ENCODE results near the gene MYO1D.

MYO1D gene

DNA sequence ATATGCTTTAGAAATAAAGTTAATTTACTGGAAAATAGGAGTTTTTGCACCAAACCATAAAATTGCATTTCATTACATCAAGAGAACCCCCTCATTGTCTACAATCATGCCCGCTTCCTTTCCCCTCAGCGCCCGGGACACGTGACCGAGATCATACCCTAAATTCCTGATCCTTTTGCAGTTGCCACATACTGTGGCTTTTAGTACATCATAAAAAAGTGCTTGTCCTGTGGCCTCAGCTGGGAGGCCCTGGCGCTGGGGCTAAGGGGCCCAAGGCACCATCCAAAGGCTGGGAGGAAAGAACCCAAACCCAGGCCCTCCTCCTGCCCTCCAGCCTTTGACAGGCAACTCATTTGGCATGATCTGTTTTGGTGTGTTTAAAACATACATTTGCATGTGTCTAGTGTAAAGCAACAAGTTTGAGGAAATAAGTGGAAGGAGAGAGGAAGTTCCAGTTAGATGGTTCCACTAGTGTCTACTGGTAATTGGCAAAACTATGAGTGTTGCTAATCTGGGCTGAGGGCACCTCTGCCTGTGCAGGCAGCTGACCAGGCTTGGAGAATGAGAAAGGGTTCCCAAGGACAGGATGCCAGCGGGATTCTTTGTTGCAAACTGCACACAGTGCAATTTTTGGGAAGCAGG is 384.2 kb downstream of the MYO1D start:
- no peak for DNase-seq (ENCODE audit: low read depth in 1 of 2, low spot score in 1 of 2)

DNA sequence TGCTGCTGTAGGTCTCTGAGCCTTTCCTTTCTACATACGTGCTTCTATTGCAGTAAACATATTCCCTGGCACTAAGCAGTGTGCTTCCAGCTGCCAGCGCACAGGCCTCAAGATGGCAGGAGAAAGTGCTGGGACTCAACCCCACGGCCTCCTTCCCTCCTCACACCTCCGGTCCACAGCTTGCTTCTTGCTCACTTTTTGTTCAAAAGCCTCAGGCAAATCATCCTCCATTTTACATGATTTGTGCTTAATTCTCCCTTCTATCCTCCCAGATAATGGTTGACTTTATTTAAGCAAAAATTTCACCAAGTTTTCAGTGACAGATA is 384.7 kb downstream of the MYO1D start:
- no peak for DNase-seq (ENCODE audit: low read depth in 1 of 2, low spot score in 1 of 2)

DNA sequence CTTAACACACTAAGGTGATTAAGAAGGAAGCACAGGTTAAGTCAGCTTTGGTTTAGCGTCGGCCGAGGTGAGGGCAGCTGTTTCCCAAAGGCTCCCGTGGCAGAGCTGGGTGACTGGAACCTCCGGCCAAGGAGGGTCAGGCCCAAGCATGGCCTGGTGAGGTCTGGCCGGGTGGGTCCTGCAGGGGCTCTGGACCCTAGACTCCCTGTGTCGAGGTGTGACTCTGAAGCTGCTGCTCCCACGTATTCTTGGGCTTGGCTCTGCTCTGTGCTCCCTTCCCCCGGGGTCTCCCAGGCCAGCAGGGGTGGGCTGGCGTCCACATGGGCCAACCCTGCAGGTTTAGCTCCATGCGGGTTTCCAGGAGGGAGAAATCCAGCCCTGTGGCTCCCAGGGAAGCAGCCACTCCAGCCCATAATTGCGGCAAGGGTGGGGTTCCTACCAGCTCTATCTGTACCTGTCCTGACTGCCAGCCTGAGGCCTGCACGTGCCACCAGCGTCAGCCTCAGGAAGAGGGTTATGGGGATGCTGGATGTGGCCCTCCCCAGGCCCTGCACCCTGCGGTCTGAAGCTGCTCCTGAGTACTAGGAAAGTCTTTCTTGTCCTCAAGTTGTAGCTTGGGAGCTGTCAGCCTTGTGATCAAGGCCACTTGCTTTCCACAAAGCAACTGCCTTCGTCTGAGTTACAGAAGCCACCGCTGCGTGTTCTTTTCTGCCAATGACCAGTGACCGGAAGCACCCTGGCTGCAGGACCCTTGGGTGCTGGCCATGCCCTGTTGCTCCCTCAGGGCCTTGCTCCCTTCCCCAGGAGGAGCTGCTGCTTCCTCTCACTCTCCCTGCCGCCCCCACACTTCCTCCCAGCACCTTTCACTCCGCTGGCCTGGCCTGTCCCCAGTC is 385.3 kb downstream of the MYO1D start:
- DNase-seq (ENCODE audit: low read depth in 1 of 2, low spot score in 1 of 2) = no peak

DNA sequence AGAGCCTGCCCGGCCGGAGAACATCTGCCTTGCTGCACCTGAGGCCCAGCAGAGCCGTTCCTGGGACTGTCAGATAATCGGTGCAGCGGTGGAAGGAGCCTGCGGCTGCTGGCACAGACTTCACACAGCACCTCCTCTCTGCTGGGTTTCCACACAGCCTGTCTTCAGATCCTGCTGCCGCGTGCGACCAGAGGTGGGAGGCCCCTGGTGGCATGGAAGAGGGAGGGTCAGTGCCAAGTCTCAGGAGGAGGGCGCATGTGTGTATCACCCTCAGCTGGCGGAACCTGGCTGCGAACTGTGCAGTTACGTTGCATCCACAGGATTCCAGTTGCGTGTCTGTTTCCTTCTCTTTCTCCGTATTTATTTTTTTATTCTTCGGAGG is 386.8 kb downstream of the MYO1D start:
- DNase-seq (ENCODE audit: low read depth in 1 of 2, low spot score in 1 of 2) = no peak

DNA sequence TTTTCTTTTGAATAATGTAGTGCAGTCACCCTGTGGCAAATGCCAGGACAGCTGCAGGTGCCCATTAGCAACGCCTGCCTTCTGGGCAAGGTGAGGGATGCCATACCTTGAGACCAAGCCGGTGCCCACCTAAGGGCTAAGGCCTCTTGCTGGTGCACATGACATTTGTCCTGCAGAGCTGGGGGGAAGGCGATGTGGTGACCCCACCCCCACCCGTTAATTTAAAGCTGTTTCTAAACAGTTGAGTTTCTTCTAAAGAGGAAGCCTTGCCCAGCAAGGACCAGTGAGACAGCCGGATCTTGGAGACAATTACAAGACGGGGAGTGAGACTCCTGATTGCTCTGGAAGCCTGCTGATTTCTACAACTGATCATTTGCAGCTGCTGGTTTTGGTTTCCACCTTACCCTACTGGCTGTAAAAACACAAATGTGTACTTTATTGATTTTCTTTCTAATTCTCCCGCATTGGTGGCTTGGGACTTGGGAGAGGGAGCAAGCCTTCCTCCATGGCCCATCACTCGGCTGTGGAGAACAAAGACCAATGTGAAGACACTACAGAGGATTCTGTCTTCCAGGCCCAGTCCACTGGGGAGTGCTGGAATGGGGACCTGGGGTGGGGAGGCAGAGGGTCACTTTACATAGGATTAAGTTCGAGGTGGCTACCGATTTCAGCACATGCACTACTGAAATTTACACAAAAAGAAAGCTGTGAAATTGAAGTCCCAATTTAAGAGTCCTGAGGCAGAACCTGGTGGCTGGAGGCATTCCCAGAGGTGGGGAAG is 387.4 kb downstream of the MYO1D start:
- no peak for DNase-seq (ENCODE audit: low read depth in 1 of 2, low spot score in 1 of 2)

DNA sequence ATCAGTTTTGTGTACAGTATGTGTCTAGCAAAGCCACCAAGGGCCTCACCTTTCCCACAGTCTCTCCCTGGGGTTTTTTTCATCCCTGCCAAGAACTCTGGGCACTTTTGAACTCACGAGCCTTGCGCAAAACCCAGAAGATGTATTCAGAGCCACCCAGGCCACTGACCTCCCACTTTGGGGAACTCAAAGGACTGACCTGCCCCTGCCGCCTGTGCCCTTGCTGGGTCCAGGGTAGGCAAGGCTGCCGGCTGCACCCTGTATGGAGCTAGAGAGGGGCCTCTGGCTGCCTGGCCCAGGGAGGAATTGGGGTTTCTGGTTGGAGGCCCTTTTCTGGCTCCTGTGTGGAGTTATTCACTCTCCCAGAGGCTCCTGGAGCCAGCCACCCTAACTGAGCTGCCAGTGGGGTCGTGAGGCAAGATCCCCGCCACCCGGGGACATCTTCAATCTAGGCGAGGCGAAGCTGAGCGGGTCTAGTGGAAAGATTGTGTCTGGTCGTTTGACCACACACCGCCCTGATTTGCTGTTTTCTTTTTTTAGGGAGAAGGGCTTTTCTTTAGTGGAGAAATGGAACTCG is 388.2 kb downstream of the MYO1D start:
- DNase-seq (ENCODE audit: low read depth in 1 of 2, low spot score in 1 of 2) = no peak

DNA sequence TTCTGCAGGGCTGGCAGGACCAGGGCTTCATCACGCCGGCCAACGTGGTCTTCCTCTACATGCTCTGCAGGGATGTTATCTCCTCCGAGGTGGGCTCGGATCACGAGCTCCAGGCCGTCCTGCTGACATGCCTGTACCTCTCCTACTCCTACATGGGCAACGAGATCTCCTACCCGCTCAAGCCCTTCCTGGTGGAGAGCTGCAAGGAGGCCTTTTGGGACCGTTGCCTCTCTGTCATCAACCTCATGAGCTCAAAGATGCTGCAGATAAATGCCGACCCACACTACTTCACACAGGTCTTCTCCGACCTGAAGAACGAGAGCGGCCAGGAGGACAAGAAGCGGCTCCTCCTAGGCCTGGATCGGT is 388.8 kb downstream of the MYO1D start:
- no peak for DNase-seq (ENCODE audit: low read depth in 1 of 2, low spot score in 1 of 2)

DNA sequence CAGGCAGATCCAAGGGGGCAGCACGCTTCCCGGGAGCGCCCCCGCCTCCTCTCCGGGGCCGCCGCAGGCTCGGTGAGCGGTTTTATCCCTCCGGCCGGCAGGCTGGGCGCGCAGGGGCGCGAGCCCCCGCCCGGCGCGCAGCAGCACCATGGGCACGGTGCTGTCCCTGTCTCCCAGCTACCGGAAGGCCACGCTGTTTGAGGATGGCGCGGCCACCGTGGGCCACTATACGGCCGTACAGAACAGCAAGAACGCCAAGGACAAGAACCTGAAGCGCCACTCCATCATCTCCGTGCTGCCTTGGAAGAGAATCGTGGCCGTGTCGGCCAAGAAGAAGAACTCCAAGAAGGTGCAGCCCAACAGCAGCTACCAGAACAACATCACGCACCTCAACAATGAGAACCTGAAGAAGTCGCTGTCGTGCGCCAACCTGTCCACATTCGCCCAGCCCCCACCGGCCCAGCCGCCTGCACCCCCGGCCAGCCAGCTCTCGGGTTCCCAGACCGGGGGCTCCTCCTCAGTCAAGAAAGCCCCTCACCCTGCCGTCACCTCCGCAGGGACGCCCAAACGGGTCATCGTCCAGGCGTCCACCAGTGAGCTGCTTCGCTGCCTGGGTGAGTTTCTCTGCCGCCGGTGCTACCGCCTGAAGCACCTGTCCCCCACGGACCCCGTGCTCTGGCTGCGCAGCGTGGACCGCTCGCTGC is 389.3 kb downstream of the MYO1D start:
- DNase-seq (ENCODE audit: low read depth in 1 of 2, low spot score in 1 of 2) = no peak

DNA sequence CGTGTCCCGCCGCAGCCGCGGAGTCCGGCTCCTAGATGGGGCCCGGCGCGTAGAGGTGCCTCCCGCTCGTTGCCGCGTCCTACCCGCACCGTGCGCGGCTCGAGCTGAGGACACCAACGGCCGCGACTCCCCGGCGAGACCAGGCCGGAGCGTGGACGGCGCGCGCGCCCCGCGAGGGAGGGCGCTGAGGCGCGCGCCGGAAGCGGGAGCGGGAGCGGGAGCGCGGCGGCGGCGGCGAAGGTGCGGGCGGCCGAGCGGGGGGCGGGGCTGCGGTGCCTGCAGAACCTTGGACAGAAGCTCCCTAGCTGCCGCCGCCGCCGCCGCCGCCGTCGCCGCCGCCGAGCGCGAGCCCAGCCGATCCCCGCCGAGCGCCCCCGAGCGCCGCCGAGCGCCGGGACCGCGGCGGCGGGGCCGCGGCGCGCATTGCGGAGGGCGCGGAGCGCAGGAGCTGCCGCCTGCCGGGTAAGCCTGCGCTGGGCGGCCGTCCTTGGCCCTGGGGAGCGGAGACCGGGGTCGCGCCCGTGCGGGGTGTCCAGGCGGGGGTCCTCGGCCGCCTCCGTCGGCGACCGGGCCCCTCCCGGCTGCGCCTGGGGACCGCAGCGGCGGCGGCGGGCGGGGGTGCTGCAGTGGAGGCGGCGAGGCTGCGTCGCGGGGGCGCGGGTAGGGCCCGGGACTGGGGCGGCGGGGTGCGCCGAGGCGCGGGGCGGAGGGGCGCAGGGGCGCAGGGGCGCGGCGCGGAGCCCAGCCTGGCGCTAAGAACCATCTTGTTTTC is 390.0 kb downstream of the MYO1D start, which contains the start of gene CDK5R1:
CDK5R1 (plus strand) TSS at position 293 of the 772 bp plus-strand sequence. CDS start 628 bp downstream, outside the sequence.
- peak; percentile 53 to 65 for DNase-seq (ENCODE audit: low read depth in 1 of 2, low spot score in 1 of 2)

DNA sequence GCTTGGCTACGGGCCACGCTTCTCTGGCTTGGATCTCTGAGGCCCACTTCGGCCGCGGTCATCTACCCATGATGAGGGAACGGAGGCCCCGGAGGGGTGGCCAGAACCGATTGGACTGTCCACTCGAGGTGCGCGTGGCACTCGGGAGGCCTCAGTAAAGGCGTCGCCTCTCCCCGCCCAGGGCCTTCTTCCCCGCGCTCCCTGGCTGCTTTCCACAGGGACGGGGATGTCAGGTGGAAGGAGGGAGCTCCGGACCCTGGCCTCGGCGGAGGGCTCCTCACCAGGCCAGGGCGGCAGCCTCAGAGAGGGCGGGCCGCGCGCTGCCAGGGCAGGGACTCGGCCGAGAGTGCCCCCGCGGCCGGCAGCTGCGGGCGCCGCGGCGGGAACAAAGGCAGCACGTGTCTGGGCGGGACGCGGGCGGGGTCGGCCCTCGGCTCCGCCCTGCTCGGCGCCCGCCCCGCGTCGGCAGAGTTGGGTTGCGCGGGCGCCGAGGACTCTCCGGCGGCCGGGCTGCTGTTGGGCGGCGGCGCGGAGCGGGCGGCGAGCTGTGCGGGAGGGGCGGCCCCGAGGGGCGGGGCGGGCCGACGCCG is 390.7 kb downstream of the MYO1D start:
- DNase-seq (ENCODE audit: low read depth in 1 of 2, low spot score in 1 of 2) = peak; percentile 51 to 62

DNA sequence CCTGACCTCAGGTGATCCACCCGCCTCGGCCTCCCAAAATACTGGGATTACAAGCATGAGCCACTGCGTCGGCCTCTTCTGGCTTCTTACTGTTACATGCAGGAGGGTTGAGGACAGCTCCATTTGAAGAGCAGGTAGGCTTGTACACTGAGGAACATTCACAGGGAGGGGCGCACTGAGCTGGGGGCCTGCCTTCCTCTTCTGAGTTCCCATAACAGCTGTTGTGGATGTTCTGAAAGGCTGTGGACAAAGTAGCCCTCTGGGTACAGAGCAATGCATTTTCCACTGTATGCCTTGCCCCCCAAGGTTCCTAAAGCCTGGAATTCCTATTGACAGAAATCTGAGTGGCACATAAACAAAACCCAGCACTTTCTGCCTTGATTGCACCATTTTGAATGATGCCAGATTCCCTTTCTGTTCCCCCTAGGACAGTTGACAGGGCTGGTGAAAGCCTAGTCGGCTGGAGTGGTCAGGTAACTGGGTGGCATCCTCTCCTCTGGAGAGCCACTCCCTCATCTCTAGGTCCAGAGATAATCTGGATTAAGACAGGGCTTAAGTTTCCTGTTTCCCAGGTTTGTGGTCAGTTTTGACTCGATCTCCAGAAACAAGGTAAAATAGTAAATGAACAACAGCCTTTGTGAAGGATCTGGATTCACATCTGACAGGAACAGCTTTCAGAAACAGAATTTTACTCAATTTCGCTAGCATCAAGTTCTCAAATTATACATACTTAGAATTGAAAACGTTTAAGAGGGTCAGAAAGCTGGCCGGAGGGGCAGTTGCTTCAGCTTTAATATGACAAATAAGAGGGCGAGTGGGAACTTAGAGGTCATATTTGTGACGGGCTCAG is 391.4 kb downstream of the MYO1D start:
- DNase-seq (ENCODE audit: low read depth in 1 of 2, low spot score in 1 of 2) = no peak

DNA sequence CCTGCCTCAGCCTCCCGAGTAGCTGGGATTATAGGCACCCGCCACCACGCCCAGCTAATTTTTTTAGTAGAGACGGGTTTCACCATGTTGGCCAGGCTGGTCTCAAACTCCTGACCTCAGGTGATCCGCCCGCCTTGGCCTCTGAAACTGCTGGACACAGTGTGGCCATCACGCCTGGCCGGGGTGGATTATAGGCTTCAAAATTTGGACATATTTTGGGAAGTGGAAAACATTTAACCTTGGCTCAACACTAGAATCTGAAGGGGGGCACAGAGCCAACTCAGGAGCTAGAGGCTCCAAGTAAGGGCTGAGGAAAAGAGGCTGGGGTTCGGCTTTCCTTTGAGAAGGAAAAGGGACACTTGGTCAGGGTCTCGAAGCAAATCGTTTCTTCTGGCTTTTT is 392.3 kb downstream of the MYO1D start:
- DNase-seq (ENCODE audit: low read depth in 1 of 2, low spot score in 1 of 2) = no peak

DNA sequence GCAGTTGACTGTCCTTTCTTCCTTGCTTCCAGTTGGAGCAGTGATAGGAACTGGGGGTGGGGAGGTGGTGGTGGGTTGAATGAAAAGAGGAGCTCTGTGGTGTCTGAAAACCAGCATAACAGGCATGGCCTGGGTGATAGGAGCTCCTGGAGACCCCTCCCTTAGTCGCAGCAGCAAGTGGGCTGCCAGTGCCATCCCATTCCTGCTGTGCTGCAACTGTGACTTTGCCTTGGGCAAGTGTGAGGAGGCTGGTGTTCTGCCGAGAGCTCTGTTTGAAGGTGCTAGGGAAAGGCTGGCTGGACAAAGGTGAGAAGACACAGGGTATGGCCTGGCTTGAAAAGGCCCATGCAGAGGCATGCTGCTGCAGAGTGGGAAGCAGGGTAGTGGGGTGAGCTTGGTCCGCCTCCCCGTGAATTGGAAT is 392.9 kb downstream of the MYO1D start:
- DNase-seq (ENCODE audit: low read depth in 1 of 2, low spot score in 1 of 2) = no peak

DNA sequence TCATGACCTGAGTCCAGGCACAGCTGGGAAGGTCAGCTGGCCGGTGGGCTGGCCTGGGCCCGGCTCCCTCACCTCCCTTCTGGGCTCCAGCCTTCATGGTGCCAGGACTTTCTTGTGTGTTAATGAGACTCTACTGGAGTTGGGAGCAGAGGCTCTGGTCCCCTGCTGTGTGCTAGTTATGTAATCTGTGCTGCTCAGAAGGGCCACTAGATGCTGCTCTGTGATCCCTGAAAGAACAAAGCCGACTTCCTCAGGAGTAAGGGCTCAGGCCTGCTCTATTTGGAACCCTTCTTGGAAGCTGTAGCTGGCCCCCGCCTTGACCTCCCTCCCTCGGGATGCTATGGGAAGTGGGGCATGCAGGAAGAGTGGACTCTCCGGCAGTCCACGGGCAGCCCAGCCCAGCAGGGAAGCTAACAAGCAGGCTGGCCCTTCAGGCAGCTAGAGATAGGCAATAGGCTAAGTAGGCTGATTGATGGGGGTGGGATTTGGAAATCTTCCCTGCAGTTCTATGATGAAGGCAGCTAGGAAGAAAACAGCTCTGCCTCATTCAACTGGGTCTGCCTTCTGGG is 393.4 kb downstream of the MYO1D start:
- DNase-seq (ENCODE audit: low read depth in 1 of 2, low spot score in 1 of 2) = no peak

DNA sequence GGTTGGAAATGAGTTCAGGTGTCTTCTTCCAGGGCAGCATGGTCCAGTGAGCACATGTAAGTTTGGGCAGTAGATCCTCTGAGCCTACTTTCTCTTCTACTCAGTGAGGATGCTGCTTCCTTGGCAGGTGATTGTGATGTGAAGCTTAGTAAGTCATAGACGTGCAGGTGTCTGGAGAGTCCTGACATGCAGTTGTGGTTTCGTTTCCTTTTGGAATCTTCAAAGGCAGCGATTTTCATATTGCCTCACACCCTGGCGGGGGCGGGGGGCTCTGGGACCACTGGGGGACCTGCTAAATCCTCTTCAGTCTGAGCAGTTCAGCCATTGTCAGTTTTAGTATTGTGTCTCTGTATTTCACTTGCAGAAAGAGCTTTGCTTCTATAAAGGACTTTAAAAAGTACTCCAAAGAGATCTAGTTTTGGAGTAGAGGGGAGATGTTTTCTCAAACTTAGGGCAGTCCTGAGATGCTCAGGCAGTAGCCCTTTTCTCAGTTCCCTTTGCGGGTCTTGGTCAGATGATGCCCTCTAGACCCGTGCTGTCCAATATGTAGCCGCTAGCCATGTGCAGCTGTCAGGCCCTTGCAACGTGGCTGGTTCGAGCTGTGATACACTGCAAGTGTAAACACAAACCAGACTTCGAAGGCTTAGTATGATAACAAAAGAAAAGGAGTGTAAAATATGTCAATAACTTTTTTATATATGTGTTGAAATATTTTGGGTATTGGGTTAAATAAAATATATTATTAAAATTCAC is 394.2 kb downstream of the MYO1D start:
- no peak for DNase-seq (ENCODE audit: low read depth in 1 of 2, low spot score in 1 of 2)

DNA sequence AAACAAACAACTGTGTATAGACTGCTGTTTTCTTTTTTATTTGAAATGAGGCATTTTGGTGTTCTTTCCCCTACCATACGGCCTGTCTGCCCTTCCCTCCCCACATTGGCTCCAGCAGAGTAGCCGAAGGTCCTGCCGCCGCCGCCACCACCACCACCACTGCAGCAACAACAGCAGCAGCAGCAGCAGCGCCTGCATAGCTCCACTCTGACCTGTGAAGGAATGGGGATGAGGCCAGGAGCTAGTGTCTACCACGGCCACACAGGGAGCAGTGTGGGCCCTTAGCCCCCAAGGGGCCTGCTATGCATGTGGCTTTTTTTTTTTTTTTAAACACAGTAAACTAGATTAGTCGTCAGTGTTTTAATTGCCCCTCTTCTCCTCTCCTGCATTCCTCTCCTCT is 395.7 kb downstream of the MYO1D start:
- DNase-seq (ENCODE audit: low read depth in 1 of 2, low spot score in 1 of 2) = no peak

DNA sequence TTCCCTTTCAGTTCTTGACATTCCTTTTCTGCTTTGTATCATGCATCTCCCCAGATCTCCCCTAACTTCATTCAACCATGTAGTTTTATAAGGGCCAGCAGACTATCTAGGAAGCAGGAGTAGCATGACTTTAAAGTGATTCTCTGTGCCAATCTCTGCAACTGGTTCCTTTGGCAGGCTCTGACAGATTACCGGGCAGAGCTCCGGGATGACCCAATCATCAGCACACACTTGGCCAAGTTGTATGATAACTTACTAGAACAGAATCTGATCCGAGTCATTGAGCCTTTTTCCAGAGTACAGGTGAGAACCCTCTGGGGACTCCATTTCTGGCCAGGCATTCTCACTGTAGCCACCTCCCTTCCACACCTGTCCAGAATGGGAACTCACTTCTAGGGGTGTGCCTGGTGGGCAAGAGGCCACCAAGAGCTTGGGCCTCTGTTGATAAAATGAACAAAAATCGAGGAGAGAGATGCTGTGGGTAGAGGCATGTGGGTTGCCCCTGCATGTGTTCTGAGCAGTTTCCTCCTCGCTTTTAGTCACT is 397.8 kb downstream of the MYO1D start:
- DNase-seq (ENCODE audit: low read depth in 1 of 2, low spot score in 1 of 2) = no peak

DNA sequence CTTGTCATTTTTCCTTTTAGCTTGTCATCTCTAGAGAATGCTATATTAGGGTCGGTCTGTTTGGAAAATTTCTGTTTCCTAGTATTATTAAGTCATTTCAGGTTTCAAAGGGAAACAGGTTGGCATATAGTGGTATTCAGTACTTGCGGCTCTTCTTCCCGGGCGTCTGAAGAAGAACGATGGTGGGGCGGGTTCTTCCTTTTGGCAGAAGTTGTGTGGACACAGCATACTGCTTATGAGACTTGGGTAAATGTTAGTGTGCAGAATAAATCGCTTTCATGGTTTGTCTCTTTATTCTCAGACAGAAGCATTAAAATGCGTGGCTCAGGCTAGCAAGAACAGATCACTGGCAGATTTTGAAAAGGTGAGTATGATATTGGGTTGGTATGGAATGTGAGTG is 399.7 kb downstream of the MYO1D start:
- no peak for DNase-seq (ENCODE audit: low read depth in 1 of 2, low spot score in 1 of 2)

Data from stimulated activated CD4-positive, alpha-beta T cell treated with anti-CD3 and anti-CD28 coated beads, Interleukin-15, amount 100 ng/mL, for 1 hour (primary cell).